ENCODE measurements around the gene ABHD17A. TPM values are rescaled to one million over a fixed set of nuclear protein-coding genes. Genes with fewer than 3 reads are reported as not detected.

ABHD17A gene
- total and polyA plus RNA-seq, 2 donors (not counting 1 experiment from before 2014, with no cell fraction given): 63.1 to 134 TPM

DNA sequence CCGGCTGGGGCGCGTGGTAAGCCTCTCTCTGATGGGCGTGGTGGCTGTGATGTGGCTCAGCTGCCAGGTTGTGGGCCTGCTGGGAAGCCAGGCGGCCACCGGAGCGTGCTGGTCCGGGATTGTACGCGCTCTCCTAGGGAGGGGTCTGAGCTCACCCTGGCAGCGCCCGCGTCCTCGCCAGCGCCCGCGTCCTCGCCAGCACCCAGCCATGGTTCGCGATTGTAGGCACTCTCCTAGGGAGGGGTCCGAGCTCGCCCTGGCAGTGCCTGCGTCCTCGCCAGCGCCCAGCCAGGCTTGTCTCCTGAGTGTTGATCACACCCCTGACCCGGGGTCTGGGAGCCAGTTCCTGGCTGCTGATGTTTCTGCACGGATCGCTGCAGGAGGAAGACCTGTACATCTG lies 33.7 kb upstream of the ABHD17A start:
- Histone ChIP-seq H3K79me2 (ENCODE audit: control insufficient read depth, insufficient read depth, low read length) (peaks cover 18% of the 10 kb centered on the region), H3K9me3 (ENCODE audit: control extremely low read depth in 1 of 3, control insufficient read depth in 2 of 3, insufficient read depth in 1 of 3, low read length in 2 of 3) (peaks cover 0 to 8% (median 0%) of the 10 kb centered on the region in 3 donors), H3K27me3 (replicated peaks in 1 of 4; ENCODE audit: control extremely low read depth in 1 of 4, control insufficient read depth in 3 of 4, insufficient read depth in 4 of 4, low read length in 3 of 4) (no peaks in the 10 kb centered on the region), H3K4me3 (ENCODE audit: control extremely low read depth in 1 of 5, extremely low read depth in 1 of 5, insufficient read depth in 1 of 5, low read depth in 2 of 5, low read length in 4 of 5) (no peak overlapping the region), H3K4me2 (replicated peaks; ENCODE audit: low read depth, low read length, poor library complexity, severe bottlenecking) (no peak overlapping the region), H2AFZ (ENCODE audit: insufficient read depth, low read depth, low read length, poor library complexity, severe bottlenecking) (no peak overlapping the region), H3K27ac (ENCODE audit: low read length in 2 of 2) (no peak overlapping the region), H3K36me3 (replicated peaks in 1 of 2; ENCODE audit: control extremely low read depth in 1 of 2, control insufficient read depth in 1 of 2, extremely low read depth in 1 of 2, insufficient read depth in 2 of 2, low read length in 1 of 2) (peaks cover 2 to 49% of the 10 kb centered on the region in 2 experiments), H3K4me1 (ENCODE audit: control insufficient read depth in 2 of 2, insufficient read depth in 2 of 2, low read length in 2 of 2) (peaks cover 0 to 18% of the 10 kb centered on the region in 2 donors), H4K20me1 (ENCODE audit: control insufficient read depth, insufficient read depth, low read length, poor library complexity, severe bottlenecking) (peaks cover 23% of the 10 kb centered on the region), H3K9ac (ENCODE audit: low read length) (no peak overlapping the region)
- Mint-ChIP-seq H3K4me1 (no peaks in the 10 kb centered on the region), H3K27me3 (no peaks in the 10 kb centered on the region), H3K27ac (no peak overlapping the region), H3K9me3 (ENCODE audit: insufficient read depth) (no peaks in the 10 kb centered on the region), H3K4me3 (no peak overlapping the region)
- DNase-seq (no peak), ATAC-seq (ENCODE audit: low read depth) (no peak)
- TF ChIP-seq CTCF (IDR thresholded peaks at IDR 0.05) (no peak), EZH2 (IDR thresholded peaks at IDR 0.05; ENCODE audit: borderline replicate concordance, insufficient read depth, low read depth, low read length, poor library complexity, severe bottlenecking) (no peak)
- intact Hi-C loops (cut with micrococcal nuclease): no loop called here
- 96% methylated on average over 26 of the region's 28 CpGs for WGBS (ENCODE audit: insufficient coverage)
- CTCF ChIA-PET: interaction anchor here (1.6 kb wide), 1 partner anchor 9 kb away, joined by 5 read pairs; no protein-coding TSS in a partner anchor
- POLR2A ChIA-PET: no interaction called here

GRCh38 chr19:1917926-1918325 lies 32.6 kb upstream of the ABHD17A start:
- H3K4me3 Mint-ChIP-seq: no peak overlapping the region
- no peak overlapping the region for H3K9ac ChIP-seq (ENCODE audit: low read length)
- 98% methylated on average over 25 of the region's 25 CpGs for WGBS (ENCODE audit: insufficient coverage)
- H3K27ac ChIP-seq (ENCODE audit: low read length in 2 of 2): no peak overlapping the region
- peaks cover 34% of the 10 kb centered on the region for H4K20me1 ChIP-seq (ENCODE audit: control insufficient read depth, insufficient read depth, low read length, poor library complexity, severe bottlenecking)
- H3K9me3 Mint-ChIP-seq (ENCODE audit: insufficient read depth): no peaks in the 10 kb centered on the region
- TF ChIP-seq EZH2 (IDR thresholded peaks at IDR 0.05; ENCODE audit: borderline replicate concordance, insufficient read depth, low read depth, low read length, poor library complexity, severe bottlenecking) (no peak), CTCF (IDR thresholded peaks at IDR 0.05) (no peak)
- no peak overlapping the region for H2AFZ ChIP-seq (ENCODE audit: insufficient read depth, low read depth, low read length, poor library complexity, severe bottlenecking)
- POLR2A ChIA-PET: no interaction called here
- no peak for ATAC-seq (ENCODE audit: low read depth)
- no peak overlapping the region for H3K4me2 ChIP-seq (replicated peaks; ENCODE audit: low read depth, low read length, poor library complexity, severe bottlenecking)
- DNase-seq: no peak
- H3K79me2 ChIP-seq (ENCODE audit: control insufficient read depth, insufficient read depth, low read length): peaks cover 29% of the 10 kb centered on the region
- CTCF ChIA-PET: no interaction called here
- H3K27ac Mint-ChIP-seq: no peak overlapping the region
- peaks cover 0 to 13% of the 10 kb centered on the region in 2 donors for H3K4me1 ChIP-seq (ENCODE audit: control insufficient read depth in 2 of 2, insufficient read depth in 2 of 2, low read length in 2 of 2)
- H3K9me3 ChIP-seq (ENCODE audit: control extremely low read depth in 1 of 3, control insufficient read depth in 2 of 3, insufficient read depth in 1 of 3, low read length in 2 of 3): peaks cover 0 to 7% (median 0%) of the 10 kb centered on the region in 3 donors
- H3K27me3 Mint-ChIP-seq: no peaks in the 10 kb centered on the region
- intact Hi-C loops (cut with micrococcal nuclease): no loop called here
- peaks cover 2% of the 10 kb centered on the region for H3K4me1 Mint-ChIP-seq
- H3K27me3 ChIP-seq (replicated peaks in 1 of 4; ENCODE audit: control extremely low read depth in 1 of 4, control insufficient read depth in 3 of 4, insufficient read depth in 4 of 4, low read length in 3 of 4): no peaks in the 10 kb centered on the region
- H3K36me3 ChIP-seq (replicated peaks in 1 of 2; ENCODE audit: control extremely low read depth in 1 of 2, control insufficient read depth in 1 of 2, extremely low read depth in 1 of 2, insufficient read depth in 2 of 2, low read length in 1 of 2): peaks cover 2 to 53% of the 10 kb centered on the region in 2 experiments
- no peak overlapping the region for H3K4me3 ChIP-seq (ENCODE audit: control extremely low read depth in 1 of 5, extremely low read depth in 1 of 5, insufficient read depth in 1 of 5, low read depth in 2 of 5, low read length in 4 of 5)

Data from B cell (primary cell).